ENCODE results near the gene SLC45A3. TPM values are rescaled to one million over a fixed set of nuclear protein-coding genes. Genes with fewer than 3 reads are reported as not detected.

The SLC45A3 gene
- total RNA-seq, 1 donor from 2014 or later = 8.3 TPM

DNA sequence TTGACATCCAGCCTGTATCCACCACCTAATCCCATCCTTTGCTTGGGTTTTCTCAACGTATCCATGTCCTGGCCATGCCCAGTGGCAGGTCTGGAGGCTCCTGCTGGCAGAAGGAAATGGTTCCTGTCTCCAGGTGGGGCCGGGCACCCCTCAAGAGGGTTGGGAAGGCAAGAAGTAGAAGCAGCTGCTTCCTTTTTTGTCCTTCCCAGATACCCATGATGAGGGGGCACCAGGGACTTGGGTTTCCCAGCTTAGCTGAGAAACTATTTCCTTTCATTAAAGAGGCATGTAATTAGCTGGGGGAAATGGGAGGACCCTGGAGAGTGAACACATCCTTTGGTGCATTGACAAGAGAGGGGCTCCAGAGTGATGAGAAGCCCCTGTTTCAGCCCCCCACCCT is 21.1 kb upstream of the SLC45A3 start:
- no peak for DNase-seq (ENCODE audit: low read depth, low spot score)

DNA sequence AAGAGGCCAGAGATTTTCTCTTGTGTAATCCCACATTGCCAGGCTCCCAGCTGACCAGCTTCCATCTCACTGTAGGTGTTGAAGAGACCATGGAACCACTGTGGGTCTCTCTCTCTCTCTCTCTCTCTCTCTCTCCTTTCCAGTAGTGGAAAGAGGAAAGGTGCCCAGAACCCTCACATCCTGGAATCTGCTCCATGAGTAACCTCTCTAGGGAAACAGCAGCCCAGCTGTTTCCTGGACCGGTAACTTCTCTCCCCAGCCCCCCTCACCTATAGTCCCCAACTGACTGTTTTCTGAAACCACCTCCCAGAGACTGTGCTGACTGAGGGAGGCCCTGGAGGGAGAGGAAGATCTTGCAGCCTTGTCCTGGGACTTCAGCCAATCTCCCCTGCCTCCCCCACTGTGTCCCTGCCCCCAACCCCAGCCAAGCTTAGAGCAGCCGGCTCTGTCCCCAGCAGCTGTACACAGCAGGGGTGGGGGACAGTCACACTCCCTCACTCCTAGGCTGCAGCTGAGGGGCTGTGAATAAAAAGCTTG is 20.6 kb upstream of the SLC45A3 start:
- peak; percentile 77 for DNase-seq (ENCODE audit: low read depth, low spot score)

DNA sequence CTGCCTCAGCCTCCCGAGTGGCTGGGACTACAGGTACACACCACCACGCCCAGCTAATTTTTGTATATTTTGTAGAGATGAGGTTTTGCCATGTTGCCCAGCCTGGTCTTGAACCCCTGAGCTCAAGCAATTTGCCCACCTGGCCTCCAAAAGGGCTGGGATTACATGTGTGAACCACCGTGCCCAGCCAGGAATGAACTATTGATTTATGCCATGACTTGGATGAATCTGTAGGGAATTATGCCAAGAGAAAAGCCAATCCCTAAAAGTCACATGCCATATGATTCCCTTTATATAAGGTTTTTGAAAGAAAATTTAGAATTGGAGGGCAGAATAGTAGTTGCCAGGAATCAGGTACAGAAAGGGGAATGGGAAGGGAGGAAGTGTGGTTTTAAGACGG is 19.1 kb upstream of the SLC45A3 start:
- DNase-seq (ENCODE audit: low read depth, low spot score) = no peak

DNA sequence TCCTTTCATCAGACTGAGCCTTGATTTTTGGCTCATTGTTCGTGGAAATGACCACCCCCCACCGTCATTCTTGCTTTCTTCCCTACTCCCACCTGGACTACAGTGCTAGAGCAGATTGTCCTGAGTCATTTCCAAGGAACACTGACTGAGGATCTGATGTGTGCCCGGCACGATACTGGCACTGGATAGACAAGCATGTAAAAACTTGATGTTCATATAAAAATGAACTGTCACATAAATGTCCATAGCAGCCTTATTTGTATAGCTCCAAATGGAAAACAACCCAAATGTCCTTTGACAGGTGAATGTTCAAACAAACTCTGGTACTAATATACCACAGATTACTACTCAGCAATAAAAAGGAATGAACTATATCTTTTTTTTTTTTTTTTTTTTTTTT is 18.6 kb upstream of the SLC45A3 start:
- DNase-seq (ENCODE audit: low read depth, low spot score) = no peak

DNA sequence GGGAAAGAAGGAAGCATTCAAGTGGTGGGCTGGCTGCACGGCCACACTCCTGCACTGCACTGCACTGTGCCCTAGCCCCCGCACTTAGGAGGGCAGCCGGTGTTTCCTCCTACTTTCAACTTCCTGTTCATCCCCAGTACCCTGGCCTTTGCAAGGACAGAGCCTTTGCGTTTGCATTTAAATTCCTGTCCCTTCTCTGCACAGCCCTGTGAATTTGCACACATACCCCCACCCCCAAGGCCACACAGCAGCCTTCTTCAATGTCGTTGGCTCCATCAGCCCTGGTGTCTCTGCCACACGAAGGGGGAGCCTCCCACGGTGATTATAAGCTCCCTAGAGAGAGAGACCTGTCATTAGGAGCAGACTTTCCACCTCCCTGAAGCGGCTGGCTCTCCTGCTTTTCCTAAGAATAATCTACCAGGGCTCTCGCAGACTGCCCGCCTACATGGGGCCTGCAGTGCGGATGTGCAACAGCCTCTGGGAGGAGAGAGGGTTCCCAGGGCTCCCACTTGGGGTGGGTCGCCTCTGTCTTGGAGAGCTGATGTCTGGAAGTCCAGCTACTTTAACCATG is 13.2 kb upstream of the SLC45A3 start:
- DNase-seq (ENCODE audit: low read depth, low spot score) = no peak

DNA sequence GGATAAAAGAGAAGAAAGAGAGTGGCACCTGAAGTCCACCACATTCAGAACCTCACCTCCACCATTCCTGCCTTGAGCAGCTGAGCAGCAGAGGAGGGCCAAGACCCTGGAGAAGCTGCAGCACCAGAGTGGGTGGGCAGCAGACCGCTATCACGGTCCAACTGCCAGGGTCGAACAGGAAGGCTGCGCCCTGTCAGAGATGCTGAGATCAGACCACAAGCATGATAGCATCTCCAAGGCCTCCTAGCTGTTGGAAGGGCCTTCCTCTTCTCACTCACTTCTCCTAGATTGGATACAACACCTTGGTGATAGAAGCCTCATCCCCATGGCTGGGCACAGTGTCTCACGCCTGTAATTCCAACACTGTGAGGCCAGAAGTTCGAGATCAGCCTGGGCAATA is 12.1 kb upstream of the SLC45A3 start:
- DNase-seq (ENCODE audit: low read depth, low spot score) = no peak

DNA sequence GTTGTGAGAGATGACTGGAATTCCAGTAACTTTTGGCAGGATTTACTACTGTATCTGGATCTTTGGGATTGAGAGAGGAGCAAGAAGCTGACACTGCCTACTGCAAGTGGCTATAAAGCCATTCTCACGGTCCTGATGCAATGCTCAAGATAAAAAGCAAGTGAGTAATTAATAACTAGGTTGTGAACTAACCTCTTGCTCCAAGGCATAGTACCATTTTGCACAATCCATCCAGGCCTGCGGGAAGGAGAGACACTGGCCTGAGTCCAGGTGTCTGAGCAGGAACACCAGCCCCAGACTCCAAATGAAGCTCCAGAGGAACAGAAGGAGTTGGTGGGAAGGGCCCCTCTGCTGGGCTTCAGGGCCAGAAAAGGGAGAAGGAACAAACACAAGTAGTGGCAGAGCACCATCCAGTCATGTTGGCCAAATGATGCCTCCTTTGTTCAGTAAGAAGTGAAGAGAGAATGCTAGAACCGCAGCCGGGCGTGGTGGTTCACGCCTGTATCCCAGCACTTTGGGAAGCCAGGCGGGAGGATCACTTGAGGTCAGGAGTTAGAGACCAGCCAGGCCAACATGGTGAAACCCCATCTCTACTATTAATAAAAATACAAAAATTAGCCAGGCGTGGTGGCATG is 9.9 kb upstream of the SLC45A3 start:
- no peak for DNase-seq (ENCODE audit: low read depth, low spot score)

DNA sequence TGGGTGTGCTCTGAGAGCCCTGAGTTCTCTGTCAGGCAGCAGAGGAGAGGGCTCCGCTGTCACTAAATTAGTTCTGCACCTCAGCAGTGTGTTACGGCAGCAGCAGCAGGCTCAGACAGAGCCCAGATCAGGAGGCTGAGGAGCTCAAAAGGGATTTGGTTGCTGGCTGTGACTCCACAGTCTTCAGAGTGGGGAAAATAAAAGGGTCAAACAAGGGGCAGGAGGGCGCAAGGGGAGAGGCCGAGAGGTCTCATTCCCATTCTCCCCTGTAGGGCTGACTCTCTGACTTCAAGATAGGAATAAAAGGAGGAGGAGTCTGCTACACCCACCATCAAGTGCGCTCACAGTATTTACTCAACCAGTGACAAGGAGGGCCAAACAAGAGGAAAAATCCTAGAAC is 9.2 kb upstream of the SLC45A3 start:
- no peak for DNase-seq (ENCODE audit: low read depth, low spot score)

DNA sequence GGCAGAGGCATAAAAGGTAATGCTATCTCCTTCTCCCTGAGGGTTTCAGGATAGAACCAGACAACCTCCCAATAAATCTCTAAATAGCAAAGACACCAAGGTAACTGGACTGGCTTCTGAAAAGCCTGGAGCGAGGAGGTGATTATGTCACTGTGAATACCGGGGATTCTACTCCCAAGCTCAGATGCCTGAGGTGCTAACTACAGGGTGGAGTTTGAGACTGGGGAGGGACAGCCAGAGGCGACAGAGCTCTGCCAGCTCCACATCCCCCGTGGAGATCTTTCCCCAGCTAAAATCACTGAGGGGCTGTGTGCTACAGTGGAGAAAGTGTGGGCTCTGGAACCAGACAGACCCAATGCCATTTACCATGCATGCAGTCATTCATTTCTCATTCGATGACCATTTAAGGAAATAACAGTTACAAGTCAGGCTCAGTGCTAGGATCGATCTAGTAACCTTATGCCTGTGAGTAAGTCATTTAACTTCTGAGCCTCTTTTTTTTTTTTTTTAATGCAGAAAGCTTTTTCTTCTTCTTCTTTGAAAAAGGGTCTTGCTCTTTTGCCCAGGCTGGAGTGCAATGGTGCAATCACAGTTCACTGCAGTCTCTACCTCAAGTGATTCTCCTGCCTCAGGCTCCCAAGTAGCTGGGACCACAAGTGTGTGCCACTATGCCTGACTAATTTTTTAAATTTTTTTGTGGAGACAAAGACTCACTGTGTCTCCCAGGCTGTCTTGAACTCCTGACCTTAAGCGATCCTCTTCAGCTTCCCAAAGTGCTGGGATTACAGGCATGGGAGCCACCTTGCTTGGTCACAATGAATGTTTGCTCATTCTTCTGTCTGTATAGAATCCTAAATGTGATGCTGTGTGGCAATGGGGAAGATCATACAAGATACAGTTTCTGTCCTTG is 8.1 kb upstream of the SLC45A3 start:
- DNase-seq (ENCODE audit: low read depth, low spot score) = no peak

DNA sequence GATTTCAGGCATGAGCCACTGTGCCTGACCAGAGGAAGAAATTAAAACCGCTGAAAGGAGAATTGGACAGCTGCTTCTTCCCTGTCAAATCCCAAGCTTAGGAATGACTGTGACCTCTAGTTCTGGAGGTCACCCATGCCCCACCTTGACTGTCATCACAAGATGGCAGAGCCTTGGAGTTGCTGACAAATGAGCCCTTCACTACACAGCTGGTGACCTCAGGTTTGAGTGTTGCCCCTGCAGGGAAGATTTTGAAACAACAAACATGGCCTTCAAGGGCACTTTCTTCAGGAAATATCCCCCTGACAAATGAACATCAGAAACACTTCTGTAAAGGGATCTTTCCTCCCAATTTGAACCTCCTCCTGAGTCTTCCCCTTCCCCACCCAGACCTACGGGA is 6.9 kb upstream of the SLC45A3 start:
- no peak for DNase-seq (ENCODE audit: low read depth, low spot score)

DNA sequence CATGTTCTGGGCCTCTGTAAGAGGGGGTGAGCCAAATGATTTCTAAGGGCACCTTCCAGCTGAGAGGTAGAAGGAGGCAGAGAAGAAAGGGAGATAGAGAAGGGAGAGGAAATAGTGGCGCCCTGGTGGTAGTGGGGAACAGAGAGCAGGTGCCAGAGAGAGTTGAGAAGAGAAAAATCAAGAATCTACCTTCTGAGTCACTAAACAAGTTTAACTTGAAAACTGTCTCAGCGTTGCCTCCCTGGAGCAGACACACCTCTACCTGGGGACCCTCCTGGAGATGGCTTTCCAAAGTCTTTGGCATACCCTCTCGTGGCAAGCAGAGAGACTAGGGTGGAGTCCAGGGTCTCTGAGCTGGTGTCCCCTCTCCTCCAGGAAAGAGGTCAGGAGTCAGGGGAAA is 1.1 kb upstream of the SLC45A3 start:
- DNase-seq (ENCODE audit: low read depth, low spot score) = no peak

DNA sequence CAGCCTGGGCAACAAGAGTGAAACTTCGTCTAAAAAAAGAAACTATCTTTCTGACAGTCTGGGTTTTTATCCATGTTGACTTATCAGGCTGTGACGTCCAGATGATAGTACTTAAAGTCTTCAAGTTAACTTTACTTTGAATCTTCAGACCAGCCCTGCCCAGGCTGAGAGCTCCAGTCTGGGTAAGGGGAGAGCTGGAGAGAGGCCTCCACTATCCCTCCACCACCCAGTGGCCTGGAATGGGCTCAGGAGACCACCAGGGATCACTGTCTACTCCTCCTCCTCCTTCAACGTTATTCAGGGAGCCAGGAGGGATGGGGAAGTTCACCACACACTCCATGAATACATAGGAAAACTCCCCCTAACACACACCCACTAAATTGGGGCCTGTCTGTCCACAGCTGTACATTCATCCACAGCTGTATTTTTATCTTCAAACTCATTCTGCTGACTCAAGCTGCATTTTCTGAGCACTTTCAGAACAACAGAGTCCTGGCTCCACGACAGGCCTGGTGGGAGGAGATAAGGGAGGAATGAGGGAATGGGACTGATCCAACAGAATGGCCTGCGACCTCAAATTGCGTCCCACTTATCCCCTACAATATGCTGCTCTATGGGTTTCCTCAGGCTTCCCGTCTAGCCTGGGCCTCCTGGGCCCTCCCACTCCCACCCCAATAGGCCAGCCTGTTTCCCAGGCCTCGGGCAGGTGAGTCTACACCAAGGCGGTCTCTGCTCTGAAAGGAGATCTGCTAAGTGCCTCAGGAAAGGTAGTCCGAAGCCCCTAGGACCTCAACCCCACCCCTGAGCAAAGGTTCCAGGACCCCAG is 1.8 kb downstream of the SLC45A3 start:
- DNase-seq (ENCODE audit: low read depth, low spot score) = peak; percentile 52

DNA sequence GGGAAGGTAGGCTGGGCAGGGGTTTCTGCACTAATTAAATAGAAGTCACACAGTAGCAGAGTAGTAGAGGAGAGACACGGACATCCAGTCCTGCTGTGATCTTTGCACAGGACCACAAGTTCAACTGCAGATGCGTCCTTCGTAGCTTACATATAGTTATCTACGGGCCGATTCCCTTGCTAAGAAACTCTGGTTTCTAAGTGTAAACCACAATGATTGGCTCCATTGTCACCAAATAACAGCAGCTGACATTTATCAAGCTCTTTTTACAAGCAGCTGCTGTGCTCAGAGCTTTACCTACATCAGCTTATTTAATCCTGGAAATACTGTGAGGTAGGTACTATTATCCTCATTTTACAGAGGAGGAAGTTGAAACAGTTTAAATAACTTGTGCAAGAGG is 3.1 kb downstream of the SLC45A3 start:
- DNase-seq (ENCODE audit: low read depth, low spot score) = no peak

DNA sequence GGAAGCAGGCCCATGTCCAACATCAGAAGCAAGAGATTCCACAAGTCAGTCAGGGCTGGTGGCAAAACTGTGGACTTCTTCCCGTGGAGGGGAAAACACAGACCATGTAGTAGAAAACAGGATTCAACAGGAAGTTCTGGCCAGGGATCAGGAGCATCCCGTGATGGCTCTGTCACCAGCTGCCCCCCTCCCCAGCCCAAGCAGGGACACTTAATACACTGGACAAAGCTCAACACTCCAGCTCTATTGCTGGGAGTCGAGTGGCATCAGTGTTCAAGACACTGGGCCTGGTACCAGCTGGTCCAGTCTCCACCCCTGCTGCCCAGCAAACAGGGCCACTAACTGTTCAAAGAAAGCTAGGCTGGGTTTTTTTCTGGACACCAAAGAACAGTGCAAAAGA is 3.7 kb downstream of the SLC45A3 start:
- DNase-seq (ENCODE audit: low read depth, low spot score) = no peak

DNA sequence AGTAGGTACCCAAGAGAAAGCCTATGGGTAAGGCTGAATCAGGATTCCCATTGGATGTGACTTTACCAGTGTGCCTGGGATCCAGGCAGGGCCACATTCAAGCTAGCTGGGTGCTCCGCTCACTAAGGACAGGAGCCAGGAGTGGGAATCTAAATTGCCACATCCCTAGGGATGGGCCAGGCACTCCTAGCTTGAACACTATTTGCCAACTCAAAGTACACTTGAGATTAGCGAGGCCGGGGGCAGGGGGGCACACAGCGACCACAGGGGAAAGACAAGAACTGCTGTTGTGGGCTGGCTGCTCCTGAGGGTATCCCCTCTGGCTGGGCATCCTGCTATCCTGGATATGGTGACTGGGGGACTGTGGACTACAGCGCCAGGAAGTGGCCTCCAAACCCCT is 4.3 kb downstream of the SLC45A3 start:
- no peak for DNase-seq (ENCODE audit: low read depth, low spot score)

DNA sequence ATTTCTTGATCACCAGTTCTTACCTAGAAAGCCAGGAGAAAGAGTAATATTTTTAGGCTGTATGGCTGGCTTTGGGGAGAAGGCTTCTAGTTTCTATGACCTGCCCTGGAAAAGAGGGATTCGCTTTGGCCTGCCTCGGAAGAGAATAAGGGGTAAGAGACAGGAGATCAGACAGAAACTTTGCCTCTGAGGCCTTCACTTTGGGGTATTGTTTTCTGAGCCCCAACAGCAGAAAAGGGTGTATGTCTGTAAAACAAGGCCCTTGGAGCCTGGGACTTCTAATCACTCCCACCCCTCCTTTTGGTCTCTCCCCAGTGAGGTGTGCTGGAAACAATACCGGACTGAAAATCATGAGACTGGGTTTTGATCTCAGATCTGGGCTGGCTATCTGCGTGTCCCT is 5.1 kb downstream of the SLC45A3 start:
- DNase-seq (ENCODE audit: low read depth, low spot score) = no peak

DNA sequence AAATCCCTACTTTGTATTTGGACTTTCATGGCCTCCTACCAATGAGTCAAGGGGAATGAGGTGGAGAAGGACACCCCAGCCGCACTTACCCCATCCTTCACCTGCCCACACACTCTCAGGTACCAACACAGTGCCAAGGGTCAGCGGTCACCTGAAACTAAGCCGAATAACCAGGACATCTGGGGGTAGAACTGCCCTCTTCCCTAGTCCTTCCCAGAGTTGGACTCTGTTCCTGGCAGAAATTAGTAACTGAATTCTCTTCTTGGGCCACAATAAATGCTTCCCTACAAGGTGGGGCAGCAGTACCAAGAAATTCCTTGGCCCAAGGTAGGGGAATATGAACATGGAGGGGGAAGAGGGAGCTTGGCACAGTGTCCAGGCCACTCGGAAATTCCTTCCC is 7.3 kb downstream of the SLC45A3 start:
- no peak for DNase-seq (ENCODE audit: low read depth, low spot score)

DNA sequence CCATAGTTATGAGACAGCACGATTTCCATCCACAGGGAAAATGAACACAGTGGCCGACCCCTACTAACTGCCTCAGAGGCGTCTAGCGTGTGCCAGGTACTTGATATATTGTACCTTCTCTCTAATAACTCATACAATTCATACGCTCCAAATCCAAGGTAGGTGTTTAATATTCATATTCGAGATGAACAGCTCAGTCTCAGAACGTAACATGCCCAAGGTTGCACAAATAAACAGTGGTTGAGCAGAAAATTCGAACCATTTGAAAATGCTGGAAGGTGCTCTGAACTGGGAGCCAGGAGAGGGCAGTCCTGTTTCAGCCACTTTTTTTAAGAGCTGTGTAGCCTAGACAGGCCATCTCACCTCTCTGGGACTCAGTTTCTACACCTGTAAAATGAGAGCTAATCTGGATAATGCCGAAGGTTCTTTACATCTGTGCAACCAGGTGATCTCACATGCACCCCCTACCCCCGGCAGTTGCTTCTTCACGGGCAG is 7.9 kb downstream of the SLC45A3 start:
- DNase-seq (ENCODE audit: low read depth, low spot score) = no peak

DNA sequence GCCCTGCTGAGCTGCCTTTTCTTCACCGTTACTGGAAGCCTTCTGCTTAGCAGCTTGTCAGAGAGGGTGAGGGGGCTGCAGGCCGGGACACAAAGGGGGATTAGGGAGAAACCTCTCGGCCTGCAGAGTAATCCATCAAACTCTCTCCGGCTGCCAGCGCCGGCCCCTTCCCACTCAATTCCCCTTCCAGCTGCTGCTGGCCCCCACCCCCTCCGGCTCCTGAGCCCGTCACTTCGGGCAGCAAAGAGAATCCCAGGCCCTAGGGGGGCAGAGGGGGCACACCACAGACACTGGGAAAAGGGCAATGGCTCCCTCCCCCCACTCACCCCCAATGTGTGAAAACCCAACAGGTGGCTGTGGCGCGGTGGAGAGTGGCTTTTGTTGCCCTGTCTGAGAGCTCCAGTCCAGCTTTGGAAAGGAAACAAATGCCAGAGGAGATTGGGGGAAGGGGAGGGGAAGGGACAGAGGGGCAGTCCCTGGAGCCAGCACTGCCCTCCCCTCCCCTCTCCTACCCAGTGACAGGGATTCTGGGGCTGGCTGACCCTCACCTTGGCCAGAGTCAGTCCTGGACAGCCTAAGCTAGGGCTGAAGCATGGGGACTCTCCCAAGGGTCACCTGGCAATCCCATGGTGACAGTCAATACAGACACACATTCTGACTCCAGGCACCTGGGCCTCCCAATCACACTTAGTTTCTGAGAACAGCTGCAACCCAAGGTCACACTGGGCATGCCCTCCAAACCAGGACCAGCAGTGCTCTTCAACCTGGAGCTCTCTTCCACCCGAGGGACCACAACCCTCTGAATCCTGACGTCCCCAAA is 9.5 kb downstream of the SLC45A3 start:
- DNase-seq (ENCODE audit: low read depth, low spot score) = no peak

DNA sequence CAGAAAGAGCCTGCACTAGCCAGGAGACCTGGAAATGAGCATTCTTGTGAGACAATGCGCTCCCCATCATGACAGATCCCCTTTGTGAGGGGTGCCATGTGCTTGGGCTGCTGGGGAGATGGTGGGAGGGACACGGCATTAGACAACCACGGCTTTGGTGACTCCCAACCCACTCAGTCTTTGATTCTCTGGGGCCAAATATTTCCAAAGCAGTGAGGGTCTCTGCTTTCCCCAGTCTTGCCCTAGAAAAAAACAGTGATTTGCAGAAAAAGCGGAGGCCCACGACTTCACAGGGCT is 10.2 kb downstream of the SLC45A3 start:
- no peak for DNase-seq (ENCODE audit: low read depth, low spot score)

All from pulmonary artery endothelial cell (primary cell).